Brain microvascular endothelial cell (primary cell): ENCODE data around the gene SCAF1.

Experiments used
- DNase-seq: peaks from one replicate; pipeline ENCODE4 v3.0.0-alpha.2; 2020
- H3K27ac ChIP-seq: fragments of 250-450 bp; sonication (Bioruptor Pico); 2 replicates; pipeline ENCODE4 v1.5.1; 2020; ENCODE audit warnings: mild to moderate bottlenecking, moderate library complexity
- H3K27me3 ChIP-seq: fragments of 250-450 bp; sonication (Bioruptor Pico); replicated peaks from 2 replicates; pipeline ENCODE4 v1.5.1; 2020; ENCODE audit warnings: mild to moderate bottlenecking
- H3K36me3 ChIP-seq: fragments of 250-450 bp; sonication (Bioruptor Pico); replicated peaks from 2 replicates; pipeline ENCODE4 v1.5.1; 2020; ENCODE audit warnings: mild to moderate bottlenecking
- H3K4me3 ChIP-seq: 2 replicates; pipeline ENCODE4 v1.5.1; 2011; ENCODE audit warnings: low read depth, mild to moderate bottlenecking, control low read depth, low read length, moderate library complexity
- CTCF ChIP-seq: IDR thresholded peaks from 2 replicates; pipeline ENCODE4 v1.5.1; 2011; ENCODE audit warnings: low read depth, mild to moderate bottlenecking, moderate library complexity, low read length, control low read depth, inconsistent platforms; ENCODE audit errors: missing control alignments
- in situ Hi-C: cut with HindIII; loops from 2 replicates; pipeline ENCODE4 v1.10.0; 2017; ENCODE audit warnings: low sequenced_read_pairs, low pct_ligation_motif_present

SCAF1 gene

DNA sequence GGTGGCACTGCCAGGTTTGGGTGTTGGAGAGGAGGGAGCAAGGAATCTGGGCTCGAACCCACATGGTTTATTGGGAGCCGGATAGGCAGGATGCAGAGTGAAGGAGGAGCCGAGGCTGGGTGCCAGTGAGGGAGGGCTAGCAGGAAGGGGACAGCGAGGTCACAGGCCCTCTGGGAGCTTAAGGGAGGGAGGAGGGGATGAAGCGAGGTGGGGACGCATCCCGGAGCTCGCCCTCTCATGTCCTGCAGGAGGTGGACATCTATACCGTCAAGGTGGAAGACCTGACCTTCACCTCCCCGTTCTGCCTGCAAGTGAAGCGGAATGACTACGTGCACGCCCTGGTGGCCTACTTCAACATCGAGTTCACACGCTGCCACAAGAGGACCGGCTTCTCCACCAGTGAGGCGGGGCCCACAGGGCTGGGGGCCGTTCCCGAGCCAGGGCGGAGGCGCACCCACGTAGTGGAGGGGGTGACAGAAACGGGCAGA, 43.9 kb downstream of the SCAF1 start:
- Histone ChIP-seq H3K36me3 (peaks cover 45% of the 10 kb centered on the region), H3K27ac (no peak overlapping the region), H3K4me3 (no peak overlapping the region), H3K27me3 (no peaks in the 10 kb centered on the region)
- in situ Hi-C loops, result no loop called here
- DNase-seq, result no peak
- no peak for TF ChIP-seq CTCF

DNA sequence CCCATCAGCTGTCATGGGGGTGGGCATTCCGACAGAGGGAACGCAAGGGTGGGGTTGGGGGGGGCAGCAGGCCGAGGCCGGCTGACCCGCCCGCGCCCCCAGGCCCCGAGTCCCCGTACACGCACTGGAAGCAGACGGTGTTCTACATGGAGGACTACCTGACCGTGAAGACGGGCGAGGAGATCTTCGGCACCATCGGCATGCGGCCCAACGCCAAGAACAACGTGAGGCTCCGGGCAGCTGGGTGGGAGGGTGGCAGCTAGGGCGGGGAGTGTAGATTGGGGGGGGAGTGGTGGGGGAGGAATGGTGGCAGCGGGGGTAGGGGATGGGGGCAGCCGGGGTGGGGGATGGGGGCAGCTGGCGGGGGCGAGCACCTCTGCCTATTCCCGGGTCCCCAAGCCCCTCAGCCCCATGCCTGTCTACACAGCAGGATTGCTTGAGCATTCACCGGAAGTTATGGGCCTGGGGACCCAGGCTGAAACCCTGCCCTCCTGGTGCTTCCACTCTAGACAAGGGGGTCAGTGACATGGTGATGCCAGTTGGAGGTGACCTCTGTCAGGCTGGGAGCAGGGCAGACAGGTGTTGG, 44.6 kb downstream of the SCAF1 start:
- H3K4me3 ChIP-seq, result no peak overlapping the region
- no peaks in the 10 kb centered on the region for H3K27me3 ChIP-seq
- TF ChIP-seq CTCF, result no peak
- no peak for DNase-seq
- H3K27ac ChIP-seq, result no peak overlapping the region
- in situ Hi-C loops, result no loop called here
- peaks cover 39% of the 10 kb centered on the region for H3K36me3 ChIP-seq

- H3K27me3 ChIP-seq, result no peaks in the 10 kb centered on the region
- H3K36me3 ChIP-seq, result peaks cover 34% of the 10 kb centered on the region
- no peak overlapping the region for H3K27ac ChIP-seq
- TF ChIP-seq CTCF, result no peak
- H3K4me3 ChIP-seq, result no peak overlapping the region
- DNase-seq, result no peak
- in situ Hi-C loops, result no loop called here
Measured at GRCh38 chr19:49687150-49687549, 45.1 kb downstream of the SCAF1 start.

- Histone ChIP-seq H3K4me3 (no peak overlapping the region), H3K27ac (no peak overlapping the region), H3K27me3 (no peaks in the 10 kb centered on the region), H3K36me3 (peaks cover 30% of the 10 kb centered on the region)
- in situ Hi-C loops, result no loop called here
- DNase-seq, result no peak
- no peak for TF ChIP-seq CTCF
Measured at GRCh38 chr19:49687566-49688316, 45.7 kb downstream of the SCAF1 start.

- no peak for TF ChIP-seq CTCF
- peaks cover 24% of the 10 kb centered on the region for H3K36me3 ChIP-seq
- DNase-seq, result no peak
- H3K4me3 ChIP-seq, result no peak overlapping the region
- no peaks in the 10 kb centered on the region for H3K27me3 ChIP-seq
- in situ Hi-C loops, result no loop called here
- H3K27ac ChIP-seq, result no peak overlapping the region
Measured at GRCh38 chr19:49688531-49689132, 46.6 kb downstream of the SCAF1 start.
